K562 (cell line): ENCODE results near the gene EMC8.

Experiments
- CTCF ChIP-seq, 3 experiments: IDR thresholded peaks in 2 of 3; conservative IDR thresholded peaks in 1 of 3; 2 replicates each; pipeline ENCODE4 v1.5.1; 2011 to 2012; ENCODE audit warnings: low read length in 3 of 3, mild to moderate bottlenecking in 3 of 3, control low read depth in 2 of 3, improper control_type of control experiment in 1 of 3, inconsistent platforms in 1 of 3, low read depth in 1 of 3, mixed read lengths in 1 of 3, moderate library complexity in 1 of 3; ENCODE audit not compliant: insufficient read depth in 2 of 3
- GTF2F1 ChIP-seq: IDR thresholded peaks from 2 replicates; pipeline ENCODE4 v1.6.1; 2011; ENCODE audit warnings: low read depth, low read length, improper control_type of control experiment
- POLR2A ChIP-seq: fragments of 450-650 bp; conservative IDR thresholded peaks from 2 replicates; pipeline ENCODE4 v1.6.1; 2016
- VEZF1 ChIP-seq: fragments of 200-800 bp; sonication (Bioruptor generic); IDR thresholded peaks from 2 replicates; pipeline ENCODE4 v1.6.1; 2017; ENCODE audit warnings: missing genetic modification characterization, missing compliant biosample characterization

- TF ChIP-seq CTCF (IDR thresholded peaks at IDR 0.05 in 2 of 3, conservative IDR thresholded peaks at IDR 0.05 in 1 of 3; ENCODE audit: insufficient read depth in 2 of 3, low read depth in 1 of 3, low read length in 3 of 3) (no peak), VEZF1 (CRISPR knock-in tag) (no peak), POLR2A (no peak), GTF2F1 (no peak)
Observed at GRCh38 chr16:85820604-85821372, 21.4 kb upstream of the EMC8 start.
